Omental fat pad (tissue), 4 donors: ENCODE results near the gene GPR55. TPM values are rescaled to one million over a fixed set of nuclear protein-coding genes. Genes with fewer than 3 reads are reported as not detected.

ENCODE experiments used
- ATAC-seq: fragments of 150-250 bp; one replicate; pipeline ENCODE4 v1.9.1; 2016; ENCODE audit warnings: mild to moderate bottlenecking, moderate library complexity; ENCODE audit not compliant: low FRiP score
- DNase-seq: peaks from one replicate; pipeline ENCODE4 v3.0.0-alpha.2; 2019; ENCODE audit warnings: low spot score
- total RNA-seq, 4 donors: library from RNA; depleted of rRNA; stranded (reverse); fragments of >200 nt; gene quantifications; one replicate each; pipeline ENCODE4 v1.1.0, GENCODE V29; 2016
- TF ChIP-seq, protein P1 (sequence below), 3 donors: fragments of 450-650 bp; IDR thresholded peaks; one replicate each; pipeline ENCODE4 v1.5.1; 2016 to 2017; ENCODE audit warnings: antibody characterized with exemption in 3 of 3, mild to moderate bottlenecking in 3 of 3, moderate library complexity in 2 of 3

GPR55 gene
- total RNA-seq, 4 donors from 2014 or later: 0.12 to 0.19 TPM; not detected in 2

- ATAC-seq (no peak), DNase-seq (no peak)
- TF ChIP-seq, protein P1, sequence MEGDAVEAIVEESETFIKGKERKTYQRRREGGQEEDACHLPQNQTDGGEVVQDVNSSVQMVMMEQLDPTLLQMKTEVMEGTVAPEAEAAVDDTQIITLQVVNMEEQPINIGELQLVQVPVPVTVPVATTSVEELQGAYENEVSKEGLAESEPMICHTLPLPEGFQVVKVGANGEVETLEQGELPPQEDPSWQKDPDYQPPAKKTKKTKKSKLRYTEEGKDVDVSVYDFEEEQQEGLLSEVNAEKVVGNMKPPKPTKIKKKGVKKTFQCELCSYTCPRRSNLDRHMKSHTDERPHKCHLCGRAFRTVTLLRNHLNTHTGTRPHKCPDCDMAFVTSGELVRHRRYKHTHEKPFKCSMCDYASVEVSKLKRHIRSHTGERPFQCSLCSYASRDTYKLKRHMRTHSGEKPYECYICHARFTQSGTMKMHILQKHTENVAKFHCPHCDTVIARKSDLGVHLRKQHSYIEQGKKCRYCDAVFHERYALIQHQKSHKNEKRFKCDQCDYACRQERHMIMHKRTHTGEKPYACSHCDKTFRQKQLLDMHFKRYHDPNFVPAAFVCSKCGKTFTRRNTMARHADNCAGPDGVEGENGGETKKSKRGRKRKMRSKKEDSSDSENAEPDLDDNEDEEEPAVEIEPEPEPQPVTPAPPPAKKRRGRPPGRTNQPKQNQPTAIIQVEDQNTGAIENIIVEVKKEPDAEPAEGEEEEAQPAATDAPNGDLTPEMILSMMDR (IDR thresholded peaks at IDR 0.05): no peak
These were observed 25.2 kb upstream of the GPR55 start for GRCh38 chr2:230949966-230950873.

DNA sequence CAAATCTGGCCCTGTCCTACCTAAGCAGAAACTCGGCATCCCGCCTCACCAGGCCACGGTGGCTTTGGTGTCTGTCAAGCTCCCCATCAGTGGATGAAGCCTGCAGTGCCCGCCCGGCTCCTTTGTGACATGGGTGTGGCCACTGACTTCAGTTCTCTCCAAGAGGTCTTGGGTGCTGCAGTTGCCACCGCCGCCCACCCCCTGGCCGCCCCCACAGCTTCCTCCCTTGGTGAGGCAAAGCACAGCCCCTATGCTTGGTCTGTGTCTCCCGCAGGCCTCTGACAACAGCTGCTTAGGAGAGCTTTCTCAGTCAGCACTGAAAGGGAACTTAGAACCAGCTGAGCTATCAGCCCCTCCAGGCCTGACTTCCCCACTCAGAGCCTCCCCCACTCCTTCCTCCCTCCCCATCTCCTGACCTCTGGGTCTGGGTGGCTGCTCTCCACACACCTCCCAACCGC, 22.9 kb upstream of the GPR55 start:
- ATAC-seq: no peak
- TF ChIP-seq, protein P1 (IDR thresholded peaks at IDR 0.05): no peak
- no peak for DNase-seq

DNA sequence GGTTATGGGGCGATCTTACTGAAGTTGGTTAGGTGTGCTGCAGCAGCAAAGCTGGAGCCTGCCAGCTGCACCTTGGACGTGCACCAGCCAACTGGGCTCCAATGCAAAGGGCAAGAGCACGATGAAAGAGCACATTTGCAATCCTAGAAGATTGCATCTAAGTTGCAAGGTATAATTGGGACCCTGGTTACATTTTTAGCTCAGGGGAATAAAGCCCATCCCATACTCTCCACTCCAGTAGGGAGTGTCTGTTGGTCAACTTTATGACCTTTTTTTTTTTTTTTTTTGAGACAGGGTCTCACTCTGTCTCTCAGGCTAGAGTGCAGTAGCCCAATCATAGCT, 22.2 kb upstream of the GPR55 start:
- TF ChIP-seq, protein P1 (IDR thresholded peaks at IDR 0.05): no peak
- DNase-seq: no peak
- no peak for ATAC-seq

GRCh38 chr2:230946429-230947234, 21.6 kb upstream of the GPR55 start:
- ATAC-seq (no peak), DNase-seq (no peak)
- TF ChIP-seq, protein P1 (IDR thresholded peaks at IDR 0.05): no peak

DNA sequence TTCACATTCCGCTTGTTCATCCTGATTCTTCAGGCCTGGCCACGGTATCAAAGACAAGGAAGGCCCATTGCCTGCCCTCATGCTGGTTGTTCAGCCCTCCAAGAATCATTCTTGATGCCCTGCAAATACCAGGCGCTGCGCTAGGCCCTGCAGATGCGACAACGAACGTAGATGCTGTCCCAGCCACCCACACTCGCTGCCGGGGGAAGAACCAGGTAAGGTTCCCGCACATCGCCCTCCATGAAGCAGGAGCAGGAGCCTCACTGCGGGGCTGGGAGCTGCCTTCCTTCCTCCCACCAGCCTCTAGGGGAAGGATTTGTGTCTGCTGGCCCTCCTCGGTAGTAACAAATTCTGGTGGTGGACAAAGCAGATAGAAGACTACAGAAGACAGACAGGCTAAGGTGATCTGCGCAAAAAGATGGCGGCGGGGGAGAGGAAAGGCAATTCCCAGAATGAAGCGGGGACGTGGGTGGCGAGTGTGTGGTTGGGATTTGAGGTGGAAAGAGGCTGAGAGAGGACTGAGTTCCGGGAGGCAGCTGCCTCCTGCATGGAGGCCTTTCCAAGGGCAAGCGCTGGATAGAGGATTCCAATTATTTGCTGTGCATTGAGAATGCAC, 19.8 kb upstream of the GPR55 start:
- ATAC-seq (no peak), DNase-seq (no peak)
- TF ChIP-seq, protein P1 (IDR thresholded peaks at IDR 0.05): no peak

DNA sequence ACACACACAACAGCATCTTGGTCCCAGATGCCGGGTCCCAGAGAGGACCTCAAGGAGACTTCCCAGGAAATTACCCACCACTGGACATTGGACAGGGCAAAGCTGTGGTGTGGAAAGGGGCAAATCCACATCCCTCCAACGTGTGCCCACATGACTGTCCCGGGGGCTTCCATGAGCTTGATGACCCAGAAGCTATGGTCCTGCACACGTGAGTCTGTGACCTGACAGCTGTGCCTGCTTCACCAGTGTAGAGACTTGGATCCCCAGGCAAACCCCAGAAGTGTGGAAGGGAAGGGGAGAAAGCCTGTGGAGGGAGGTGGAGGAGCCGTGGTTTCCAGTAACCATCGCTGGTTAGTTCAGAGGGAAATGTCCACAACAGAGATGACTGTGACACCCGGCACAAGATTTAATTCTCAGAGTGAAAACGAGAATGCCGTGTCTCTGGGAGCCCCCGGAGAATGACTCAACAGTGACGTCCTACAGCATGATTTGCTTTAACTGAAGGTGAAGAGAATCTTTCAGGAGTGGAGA, 19.1 kb upstream of the GPR55 start:
- TF ChIP-seq, protein P1 (IDR thresholded peaks at IDR 0.05): no peak
- DNase-seq: no peak
- ATAC-seq: no peak
